Measurements from ENCODE around the gene LYSMD2.
"Not testable (repeated sequence)": the region's sequence is repeated elsewhere in the genome, so short reads cannot be mapped to it uniquely, and the experiment has no call there.

The LYSMD2 gene

GRCh38 chr15:51737522-51738305, at the start of gene LYSMD2:
LYSMD2 (minus strand) TSS chr15:51737655; CDS start chr15:51737622, 33 bp downstream.
- Histone ChIP-seq H3K36me3 (ENCODE audit: control insufficient read depth, low read depth, low read length) (no peaks in the 10 kb centered on the region), H3K4me3 (ENCODE audit: low read length) (peak within 1 kb of the TSS; percentile 56), H3K27ac (ENCODE audit: low read length) (no peak within 1 kb of the TSS), H3K9me3 (ENCODE audit: control insufficient read depth, low read depth, low read length) (no peaks in the 10 kb centered on the region), H3K9ac (ENCODE audit: low read length) (peak within 1 kb of the TSS; percentile 11), H3K4me1 (ENCODE audit: control insufficient read depth, low read depth, low read length) (peaks cover 6% of the 10 kb centered on the region), H3K27me3 (ENCODE audit: control insufficient read depth, insufficient read depth, low read length) (peaks cover 44% of the 10 kb centered on the region)

GRCh38 chr15:51787130-51787529, 49.7 kb upstream of the LYSMD2 start:
- H3K4me3 ChIP-seq (ENCODE audit: low read length); H3K27ac ChIP-seq (ENCODE audit: low read length); H3K36me3 ChIP-seq (ENCODE audit: control insufficient read depth, low read depth, low read length); H3K9me3 ChIP-seq (ENCODE audit: control insufficient read depth, low read depth, low read length); H3K9ac ChIP-seq (ENCODE audit: low read length); H3K4me1 ChIP-seq (ENCODE audit: control insufficient read depth, low read depth, low read length); H3K27me3 ChIP-seq (ENCODE audit: control insufficient read depth, insufficient read depth, low read length): not testable (repeated sequence)

- Histone ChIP-seq H3K4me3 (ENCODE audit: low read length) (no peak overlapping the region), H3K9me3 (ENCODE audit: control insufficient read depth, low read depth, low read length) (no peaks in the 10 kb centered on the region), H3K9ac (ENCODE audit: low read length) (no peak overlapping the region), H3K4me1 (ENCODE audit: control insufficient read depth, low read depth, low read length) (no peaks in the 10 kb centered on the region), H3K27ac (ENCODE audit: low read length) (no peak overlapping the region), H3K27me3 (ENCODE audit: control insufficient read depth, insufficient read depth, low read length) (no peaks in the 10 kb centered on the region), H3K36me3 (ENCODE audit: control insufficient read depth, low read depth, low read length) (no peaks in the 10 kb centered on the region)
These were observed 46.5 kb upstream of the LYSMD2 start for GRCh38 chr15:51783967-51784366.

- no peaks in the 10 kb centered on the region for H3K4me1 ChIP-seq (ENCODE audit: control insufficient read depth, low read depth, low read length)
- H3K27ac ChIP-seq (ENCODE audit: low read length) = no peak overlapping the region
- H3K4me3 ChIP-seq (ENCODE audit: low read length) = no peak overlapping the region
- no peaks in the 10 kb centered on the region for H3K36me3 ChIP-seq (ENCODE audit: control insufficient read depth, low read depth, low read length)
- no peak overlapping the region for H3K9ac ChIP-seq (ENCODE audit: low read length)
- H3K27me3 ChIP-seq (ENCODE audit: control insufficient read depth, insufficient read depth, low read length) = no peaks in the 10 kb centered on the region
- H3K9me3 ChIP-seq (ENCODE audit: control insufficient read depth, low read depth, low read length) = no peaks in the 10 kb centered on the region
These were observed 45.0 kb upstream of the LYSMD2 start for GRCh38 chr15:51782357-51782896.

GRCh38 chr15:51781506-51781905, 44.1 kb upstream of the LYSMD2 start:
- H3K27me3 ChIP-seq (ENCODE audit: control insufficient read depth, insufficient read depth, low read length) = no peaks in the 10 kb centered on the region

GRCh38 chr15:51780636-51781035, 43.2 kb upstream of the LYSMD2 start:
- no peaks in the 10 kb centered on the region for H3K4me1 ChIP-seq (ENCODE audit: control insufficient read depth, low read depth, low read length)
- no peaks in the 10 kb centered on the region for H3K9me3 ChIP-seq (ENCODE audit: control insufficient read depth, low read depth, low read length)
- H3K9ac ChIP-seq (ENCODE audit: low read length) = no peak overlapping the region
- H3K4me3 ChIP-seq (ENCODE audit: low read length) = no peak overlapping the region
- no peaks in the 10 kb centered on the region for H3K27me3 ChIP-seq (ENCODE audit: control insufficient read depth, insufficient read depth, low read length)
- H3K27ac ChIP-seq (ENCODE audit: low read length) = no peak overlapping the region
- no peaks in the 10 kb centered on the region for H3K36me3 ChIP-seq (ENCODE audit: control insufficient read depth, low read depth, low read length)

More at GRCh38 chr15:51781506-51781905, 44.1 kb upstream of the LYSMD2 start:
- Histone ChIP-seq H3K27ac (ENCODE audit: low read length) (no peak overlapping the region), H3K4me1 (ENCODE audit: control insufficient read depth, low read depth, low read length) (no peaks in the 10 kb centered on the region), H3K9ac (ENCODE audit: low read length) (no peak overlapping the region), H3K9me3 (ENCODE audit: control insufficient read depth, low read depth, low read length) (no peaks in the 10 kb centered on the region), H3K36me3 (ENCODE audit: control insufficient read depth, low read depth, low read length) (no peaks in the 10 kb centered on the region), H3K4me3 (ENCODE audit: low read length) (no peak overlapping the region)

GRCh38 chr15:51776952-51777569, 39.6 kb upstream of the LYSMD2 start:
- no peaks in the 10 kb centered on the region for H3K27me3 ChIP-seq (ENCODE audit: control insufficient read depth, insufficient read depth, low read length)
- no peak overlapping the region for H3K9ac ChIP-seq (ENCODE audit: low read length)
- H3K9me3 ChIP-seq (ENCODE audit: control insufficient read depth, low read depth, low read length) = no peaks in the 10 kb centered on the region
- no peaks in the 10 kb centered on the region for H3K36me3 ChIP-seq (ENCODE audit: control insufficient read depth, low read depth, low read length)
- H3K27ac ChIP-seq (ENCODE audit: low read length) = no peak overlapping the region
- no peaks in the 10 kb centered on the region for H3K4me1 ChIP-seq (ENCODE audit: control insufficient read depth, low read depth, low read length)
- no peak overlapping the region for H3K4me3 ChIP-seq (ENCODE audit: low read length)

- Histone ChIP-seq H3K4me1 (ENCODE audit: control insufficient read depth, low read depth, low read length) (no peaks in the 10 kb centered on the region), H3K27me3 (ENCODE audit: control insufficient read depth, insufficient read depth, low read length) (no peaks in the 10 kb centered on the region), H3K9me3 (ENCODE audit: control insufficient read depth, low read depth, low read length) (no peaks in the 10 kb centered on the region), H3K4me3 (ENCODE audit: low read length) (no peak overlapping the region), H3K27ac (ENCODE audit: low read length) (no peak overlapping the region), H3K9ac (ENCODE audit: low read length) (no peak overlapping the region), H3K36me3 (ENCODE audit: control insufficient read depth, low read depth, low read length) (no peaks in the 10 kb centered on the region)
These were observed 38.7 kb upstream of the LYSMD2 start for GRCh38 chr15:51775967-51776816.

GRCh38 chr15:51774916-51775315, 37.5 kb upstream of the LYSMD2 start:
- Histone ChIP-seq H3K4me3 (ENCODE audit: low read length) (no peak overlapping the region), H3K9me3 (ENCODE audit: control insufficient read depth, low read depth, low read length) (no peaks in the 10 kb centered on the region), H3K4me1 (ENCODE audit: control insufficient read depth, low read depth, low read length) (no peaks in the 10 kb centered on the region), H3K27ac (ENCODE audit: low read length) (no peak overlapping the region), H3K36me3 (ENCODE audit: control insufficient read depth, low read depth, low read length) (no peaks in the 10 kb centered on the region), H3K9ac (ENCODE audit: low read length) (no peak overlapping the region), H3K27me3 (ENCODE audit: control insufficient read depth, insufficient read depth, low read length) (no peaks in the 10 kb centered on the region)

GRCh38 chr15:51771773-51772172, 34.3 kb upstream of the LYSMD2 start:
- Histone ChIP-seq H3K4me1 (ENCODE audit: control insufficient read depth, low read depth, low read length) (no peaks in the 10 kb centered on the region), H3K27me3 (ENCODE audit: control insufficient read depth, insufficient read depth, low read length) (no peaks in the 10 kb centered on the region), H3K9me3 (ENCODE audit: control insufficient read depth, low read depth, low read length) (no peaks in the 10 kb centered on the region), H3K4me3 (ENCODE audit: low read length) (no peak overlapping the region), H3K27ac (ENCODE audit: low read length) (no peak overlapping the region), H3K36me3 (ENCODE audit: control insufficient read depth, low read depth, low read length) (no peaks in the 10 kb centered on the region), H3K9ac (ENCODE audit: low read length) (no peak overlapping the region)

GRCh38 chr15:51770902-51771301, 33.4 kb upstream of the LYSMD2 start:
- Histone ChIP-seq H3K27me3 (ENCODE audit: control insufficient read depth, insufficient read depth, low read length) (no peaks in the 10 kb centered on the region), H3K4me3 (ENCODE audit: low read length) (no peak overlapping the region), H3K9me3 (ENCODE audit: control insufficient read depth, low read depth, low read length) (no peaks in the 10 kb centered on the region), H3K27ac (ENCODE audit: low read length) (no peak overlapping the region), H3K36me3 (ENCODE audit: control insufficient read depth, low read depth, low read length) (no peaks in the 10 kb centered on the region), H3K9ac (ENCODE audit: low read length) (no peak overlapping the region), H3K4me1 (ENCODE audit: control insufficient read depth, low read depth, low read length) (peaks cover 2% of the 10 kb centered on the region)

Data from iPS-18a (cell line).